Liver (tissue), 9 donors: Measurements from ENCODE around the gene GNAO1. TPM values are rescaled to one million over a fixed set of nuclear protein-coding genes. Genes with fewer than 3 reads are reported as not detected.

ENCODE experiments used
- DNase-seq: peaks from one replicate; pipeline ENCODE4 v3.0.0-alpha.2; 2017; ENCODE audit warnings: low spot score
- H3K27ac ChIP-seq, 2 donors: one replicate each; pipeline ENCODE4 v1.7.0; 2013; ENCODE audit warnings: inconsistent platforms in 2 of 2, low read length in 2 of 2, control low read depth in 1 of 2, low read depth in 1 of 2, mild to moderate bottlenecking in 1 of 2
- H3K27me3 ChIP-seq, 4 donors: one replicate each; pipeline versions ENCODE4 v1.6.1 to v1.7.0; 2013; ENCODE audit warnings: low read length in 3 of 4, inconsistent platforms in 1 of 4, mild to moderate bottlenecking in 1 of 4, moderate library complexity in 1 of 4; ENCODE audit not compliant: control insufficient read depth in 4 of 4, insufficient read depth in 4 of 4
- H3K36me3 ChIP-seq, 4 donors: one replicate each; pipeline versions ENCODE4 v1.6.1 to v1.7.0; 2013; ENCODE audit warnings: low read length in 3 of 4, mild to moderate bottlenecking in 3 of 4, low read depth in 1 of 4, moderate library complexity in 1 of 4; ENCODE audit not compliant: control insufficient read depth in 4 of 4, insufficient read depth in 3 of 4
- H3K4me1 ChIP-seq, 4 donors: one replicate each; pipeline versions ENCODE4 v1.6.1 to v1.7.0; 2013; ENCODE audit warnings: low read length in 3 of 4, mild to moderate bottlenecking in 3 of 4, moderate library complexity in 1 of 4; ENCODE audit not compliant: control insufficient read depth in 4 of 4, insufficient read depth in 4 of 4
- H3K4me3 ChIP-seq, 3 donors: one replicate each; pipeline versions ENCODE4 v1.6.1 to v1.7.0; 2013; ENCODE audit warnings: low read length in 3 of 3, control low read depth in 1 of 3, low read depth in 1 of 3, mild to moderate bottlenecking in 1 of 3
- H3K9ac ChIP-seq, 2 donors: one replicate each; pipeline ENCODE4 v1.7.0; 2013; ENCODE audit warnings: low read length in 2 of 2, mild to moderate bottlenecking in 2 of 2, moderate library complexity in 2 of 2, control low read depth in 1 of 2, low read depth in 1 of 2
- H3K9me3 ChIP-seq, 4 donors: one replicate each; pipeline versions ENCODE4 v1.6.1 to v1.7.0; 2013; ENCODE audit warnings: low read length in 3 of 4; ENCODE audit not compliant: control insufficient read depth in 4 of 4
- ATF3 ChIP-seq: IDR thresholded peaks from 2 replicates; pipeline ENCODE4 v1.6.1; 2016; ENCODE audit warnings: antibody characterized with exemption
- CTCF ChIP-seq: fragments of 150-350 bp; IDR thresholded peaks from 2 replicates; pipeline ENCODE4 v1.5.1; 2017; ENCODE audit warnings: improper control_type of control experiment, low read depth, low read length; ENCODE audit not compliant: missing input control
- EGR1 ChIP-seq, 2 donors: IDR thresholded peaks; 2 replicates each; pipeline ENCODE4 v1.6.1; 2016 to 2018; ENCODE audit warnings: antibody characterized with exemption in 2 of 2, low read depth in 2 of 2
- FOXA1 ChIP-seq: IDR thresholded peaks from 2 replicates; pipeline ENCODE4 v1.6.1; 2016; ENCODE audit warnings: antibody characterized with exemption
- FOXA2 ChIP-seq: IDR thresholded peaks from 2 replicates; pipeline ENCODE4 v1.6.1; 2016; ENCODE audit warnings: antibody characterized with exemption
- GABPA ChIP-seq, 2 donors: IDR thresholded peaks in 1 of 2; conservative IDR thresholded peaks in 1 of 2; 2 replicates each; pipeline ENCODE4 v1.6.1; 2016; ENCODE audit warnings: antibody characterized with exemption in 2 of 2, mild to moderate bottlenecking in 1 of 2, moderate library complexity in 1 of 2
- HNF4A ChIP-seq, 2 donors: conservative IDR thresholded peaks; 2 replicates each; pipeline ENCODE4 v1.6.1; 2016; ENCODE audit warnings: antibody characterized with exemption in 2 of 2, mild to moderate bottlenecking in 2 of 2
- HNF4G ChIP-seq: IDR thresholded peaks from 2 replicates; pipeline ENCODE4 v1.6.1; 2016; ENCODE audit warnings: antibody characterized with exemption
- JUND ChIP-seq, 2 donors: IDR thresholded peaks; 2 replicates each; pipeline ENCODE4 v1.6.1; 2016; ENCODE audit warnings: antibody characterized with exemption in 2 of 2
- MAX ChIP-seq: IDR thresholded peaks from 2 replicates; pipeline ENCODE4 v1.6.1; 2016; ENCODE audit warnings: antibody characterized with exemption
- NR2F2 ChIP-seq: IDR thresholded peaks from 2 replicates; pipeline ENCODE4 v1.6.1; 2016; ENCODE audit warnings: antibody characterized with exemption
- RAD21 ChIP-seq, 2 donors: IDR thresholded peaks; 2 replicates each; pipeline ENCODE4 v1.6.1; 2016; ENCODE audit warnings: antibody characterized with exemption in 2 of 2, mild to moderate bottlenecking in 2 of 2
- REST ChIP-seq: IDR thresholded peaks from 2 replicates; pipeline ENCODE4 v1.6.1; 2016; ENCODE audit warnings: antibody characterized with exemption, mild to moderate bottlenecking
- RXRA ChIP-seq, 2 donors: IDR thresholded peaks; 2 replicates each; pipeline ENCODE4 v1.6.1; 2017 to 2018; ENCODE audit warnings: antibody characterized with exemption in 2 of 2, mild to moderate bottlenecking in 1 of 2
- SP1 ChIP-seq: IDR thresholded peaks from 2 replicates; pipeline ENCODE4 v1.6.1; 2018; ENCODE audit warnings: antibody characterized with exemption, mild to moderate bottlenecking
- TAF1 ChIP-seq: conservative IDR thresholded peaks from 2 replicates; pipeline ENCODE4 v1.6.1; 2016; ENCODE audit warnings: antibody characterized with exemption, mild to moderate bottlenecking
- YY1 ChIP-seq: IDR thresholded peaks from 2 replicates; pipeline ENCODE4 v1.6.1; 2016; ENCODE audit warnings: antibody characterized with exemption, mild to moderate bottlenecking
- ZBTB33 ChIP-seq: IDR thresholded peaks from 2 replicates; pipeline ENCODE4 v1.6.1; 2016; ENCODE audit warnings: antibody characterized with exemption
- WGBS: extraction: QIAGEN DNeasy Blood & Tissue Kit; methylation state at CpG from one replicate; pipeline ENCODE4 v1.1.7; 2013; 5-methylcytosine and 5-hydroxymethylcytosine counted together
- polyA plus RNA-seq, 2 donors: library from polyadenylated mRNA; stranded (reverse) in 1 of 2; unstranded in 1 of 2; fragments of 200-250 nt in 1 of 2; fragments of >200 nt in 1 of 2; fragmentation: Nextera tagmentation in 1 of 2; extraction: Ambion mirVana in 1 of 2; gene quantifications; one replicate each; pipeline versions ENCODE4 v1.2.1 to v1.2.3, GENCODE V29; 2013 to 2015
- total RNA-seq, 2 donors: library from RNA; depleted of rRNA; stranded (reverse); fragments of >200 nt; gene quantifications; one replicate each; pipeline ENCODE4 v1.2.3, GENCODE V29; 2014
- donor health status: healthy.
- donor health status: healthy.
- donor health status: healthy.
- donor health status: healthy.
- donor health status: healthy.

Gene GNAO1
- total and polyA plus RNA-seq, 4 donors, result 0.61 to 15.1 (median 7.0) TPM

GRCh38 chr16:56364865-56365264 lies 173.6 kb downstream of the GNAO1 start:
- no peak overlapping the region for H3K9ac ChIP-seq
- 98% methylated on average over 8 of the region's 8 CpGs for WGBS
- no peak overlapping the region for H3K4me3 ChIP-seq
- no peak for DNase-seq
- no peaks in the 10 kb centered on the region for H3K9me3 ChIP-seq
- peaks cover 19 to 38% (median 26%) of the 10 kb centered on the region in 4 donors for H3K36me3 ChIP-seq
- H3K27ac ChIP-seq, result no peak overlapping the region
- no peaks in the 10 kb centered on the region for H3K27me3 ChIP-seq
- peaks cover 0 to 15% (median 5%) of the 10 kb centered on the region in 4 donors for H3K4me1 ChIP-seq
- no peak for TF ChIP-seq FOXA2
- no peak for TF ChIP-seq REST
- no peak for TF ChIP-seq EGR1 (IDR thresholded peaks at IDR 0.05; ENCODE audit: low read depth in 2 of 2)
- no peak for TF ChIP-seq HNF4A (conservative IDR thresholded peaks at IDR 0.05)
- TF ChIP-seq FOXA1, result no peak
- TF ChIP-seq HNF4G, result no peak
- no peak for TF ChIP-seq NR2F2
- no peak for TF ChIP-seq JUND (IDR thresholded peaks at IDR 0.05)
- TF ChIP-seq RAD21 (IDR thresholded peaks at IDR 0.05), result no peak
- TF ChIP-seq ZBTB33, result no peak
- no peak for TF ChIP-seq ATF3
- TF ChIP-seq SP1, result no peak
- no peak for TF ChIP-seq RXRA (IDR thresholded peaks at IDR 0.05)
- TF ChIP-seq YY1, result no peak
- no peak for TF ChIP-seq TAF1
- no peak for TF ChIP-seq MAX
- TF ChIP-seq CTCF, result no peak
- TF ChIP-seq GABPA (IDR thresholded peaks at IDR 0.05 in 1 of 2, conservative IDR thresholded peaks at IDR 0.05 in 1 of 2), result no peak
